HepG2 (cell line): ENCODE results near the gene SLC45A1. TPM values are rescaled to one million over a fixed set of nuclear protein-coding genes. Genes with fewer than 3 reads are reported as not detected.

Source experiments
- DR1 ChIP-seq: sonication (generic); formaldehyde crosslinking; IDR thresholded peaks from 2 replicates; pipeline ENCODE4 v1.8.0; 2021; ENCODE audit warnings: mild to moderate bottlenecking, missing genetic modification reagents, inconsistent platforms
- ELK4 ChIP-seq: sonication (generic); formaldehyde crosslinking; IDR thresholded peaks from 2 replicates; pipeline ENCODE4 v1.9.0; 2021; ENCODE audit warnings: missing genetic modification reagents, borderline replicate concordance
- GTF2F1 ChIP-seq: fragments of 150-350 bp; IDR thresholded peaks from 2 replicates; pipeline ENCODE4 v1.6.1; 2014; ENCODE audit warnings: low read length
- HDAC6 ChIP-seq: fragments of 200-600 bp; sonication (generic); IDR thresholded peaks from 2 replicates; pipeline ENCODE4 v1.7.0; 2017; ENCODE audit warnings: mild to moderate bottlenecking, antibody characterized with exemption, low read length, low read depth
- HMG20A ChIP-seq: IDR thresholded peaks from 2 replicates; pipeline ENCODE4 v1.6.1; 2016; ENCODE audit warnings: borderline replicate concordance
- JUND ChIP-seq: sonication (generic); formaldehyde crosslinking; IDR thresholded peaks from 2 replicates; pipeline ENCODE4 v1.8.0; 2022; ENCODE audit warnings: mild to moderate bottlenecking, missing genetic modification reagents
- KDM6A ChIP-seq: IDR thresholded peaks from 2 replicates; pipeline ENCODE4 v1.6.1; 2016; ENCODE audit warnings: low read depth
- MXD1 ChIP-seq: sonication (generic); formaldehyde crosslinking; IDR thresholded peaks from 2 replicates; pipeline ENCODE4 v1.4.0; 2020; ENCODE audit warnings: mild to moderate bottlenecking, missing genetic modification reagents
- NR0B2 ChIP-seq: sonication (generic); formaldehyde crosslinking; IDR thresholded peaks from 2 replicates; pipeline ENCODE4 v1.4.0; 2020; ENCODE audit warnings: mild to moderate bottlenecking, missing genetic modification reagents
- RBM22 ChIP-seq: fragments of 200-400 bp; formaldehyde crosslinking; optimal IDR thresholded peaks from 2 replicates; pipeline ENCODE3; 2017; ENCODE audit warnings: mild to moderate bottlenecking, low read length, moderate library complexity
- ZBTB37 ChIP-seq: sonication (generic); formaldehyde crosslinking; IDR thresholded peaks from 2 replicates; pipeline ENCODE4 v1.4.0; 2020; ENCODE audit warnings: mild to moderate bottlenecking, missing genetic modification reagents
- ZFP90 ChIP-seq: sonication (generic); formaldehyde crosslinking; IDR thresholded peaks from 2 replicates; pipeline ENCODE4 v1.8.0; 2022; ENCODE audit warnings: missing genetic modification reagents, mild to moderate bottlenecking, inconsistent platforms, borderline replicate concordance
- ZFX ChIP-seq: sonication (generic); formaldehyde crosslinking; IDR thresholded peaks from 2 replicates; pipeline ENCODE4 v1.4.0; 2020; ENCODE audit warnings: mild to moderate bottlenecking, low read depth, missing genetic modification reagents, moderate library complexity
- ZNF230 ChIP-seq: sonication (generic); formaldehyde crosslinking; IDR thresholded peaks from 2 replicates; pipeline ENCODE4 v1.4.0; 2020; ENCODE audit warnings: mild to moderate bottlenecking, missing genetic modification reagents
- ZNF251 ChIP-seq: sonication (generic); formaldehyde crosslinking; IDR thresholded peaks from 2 replicates; pipeline ENCODE4 v1.9.0; 2021; ENCODE audit warnings: mild to moderate bottlenecking, missing genetic modification reagents
- ZNF281 ChIP-seq: sonication (generic); formaldehyde crosslinking; IDR thresholded peaks from 2 replicates; pipeline ENCODE4 v1.4.0; 2020; ENCODE audit warnings: missing genetic modification reagents, borderline replicate concordance
- ZNF30 ChIP-seq: sonication (generic); formaldehyde crosslinking; IDR thresholded peaks from 2 replicates; pipeline ENCODE4 v1.5.0; 2020; ENCODE audit warnings: mild to moderate bottlenecking, missing genetic modification reagents
- ZNF484 ChIP-seq: sonication (generic); formaldehyde crosslinking; IDR thresholded peaks from 2 replicates; pipeline ENCODE4 v1.5.1; 2020; ENCODE audit warnings: mild to moderate bottlenecking, low read depth, missing genetic modification reagents, borderline replicate concordance
- ZNF644 ChIP-seq: IDR thresholded peaks from 2 replicates; pipeline ENCODE4 v1.6.1; 2016; ENCODE audit warnings: low read depth
- ZNF720 ChIP-seq: sonication (generic); formaldehyde crosslinking; IDR thresholded peaks from 2 replicates; pipeline ENCODE4 v1.4.0; 2020; ENCODE audit warnings: missing genetic modification reagents
- ZNF773 ChIP-seq: sonication (generic); formaldehyde crosslinking; IDR thresholded peaks from 2 replicates; pipeline ENCODE4 v1.4.0; 2020; ENCODE audit warnings: missing genetic modification reagents, borderline replicate concordance
- ZNF792 ChIP-seq: IDR thresholded peaks from 2 replicates; pipeline ENCODE4 v1.6.1; 2016
- ZSCAN9 ChIP-seq: IDR thresholded peaks from 2 replicates; pipeline ENCODE4 v1.6.1; 2016; ENCODE audit warnings: borderline replicate concordance
- polyA plus RNA-seq, 8 experiments: library from polyadenylated mRNA; depleted of rRNA in 3 of 8; stranded (reverse) in 7 of 8; unstranded in 1 of 8; fragments of >200 nt; fragmentation: Illumina TruSeq in 4 of 8; extraction: Trizol in 4 of 8; gene quantifications; 2 replicates each; pipeline versions ENCODE4 v1.2.1 to v1.2.3, GENCODE V29; 2011 to 2016; ENCODE audit warnings: low read depth in 4 of 8, missing spikeins in 1 of 8, mixed read lengths in 1 of 8; ENCODE audit not compliant: insufficient read depth in 1 of 8
- total RNA-seq, 5 experiments: library from RNA; depleted of rRNA; stranded (reverse); fragments of >200 nt; fragmentation: Illumina TruSeq; extraction: Trizol; gene quantifications; 2 replicates each; pipeline ENCODE4 v1.2.3, GENCODE V29; 2016; ENCODE audit warnings: low read depth in 1 of 5

Gene SLC45A1
- total and polyA plus RNA-seq, 2 of the 13 experiments (the other 11 are each of a cell fraction or from before 2014, with no cell fraction given), result not detected

- TF ChIP-seq ELK4 (CRISPR knock-in tag) (no peak), ZFX (CRISPR knock-in tag) (peak; percentile 65), ZBTB37 (no peak), HMG20A (peak; percentile 16; the same call in 1 of the 2 replicates), ZNF644 (CRISPR knock-in tag) (no peak), JUND (CRISPR knock-in tag) (no peak), ZNF230 (CRISPR knock-in tag) (no peak), RBM22 (no peak), HDAC6 (no peak), ZNF773 (no peak), ZNF281 (CRISPR knock-in tag) (no peak), ZSCAN9 (no peak), ZNF30 (no peak), KDM6A (CRISPR knock-in tag) (no peak), DR1 (CRISPR knock-in tag) (no peak), ZNF484 (no peak), MXD1 (CRISPR knock-in tag) (peak; percentile 68; the same call in 1 of the 2 replicates), NR0B2 (no peak), ZNF720 (CRISPR knock-in tag) (no peak), GTF2F1 (no peak), ZNF792 (CRISPR knock-in tag) (0 out of 2 replicates have a peak, but pooled peaks have one; percentile 38), ZFP90 (CRISPR knock-in tag) (no peak), ZNF251 (CRISPR knock-in tag) (no peak)
Observed at GRCh38 chr1:8343464-8344001, 25.6 kb downstream of the SLC45A1 start (continued).
